HG03060 (cell line): ENCODE measurements around the gene LAIR2.

Source experiments
- ATAC-seq: cut with Tn5 transposase; IDR thresholded peaks from one replicate; pipeline ENCODE4 v1.9.1; 2021; ENCODE audit warnings: low read depth, moderate number of reproducible peaks; ENCODE audit not compliant: unreplicated experiment

LAIR2 gene

GRCh38 chr19:54502518-54503048, at the start of gene LAIR2:
LAIR2 (plus strand) TSS chr19:54502831; CDS start chr19:54502919, 88 bp downstream.
- ATAC-seq: no peak

- ATAC-seq: no peak
Observed at GRCh38 chr19:54453921-54454780, 48.5 kb upstream of the LAIR2 start.

- no peak for ATAC-seq
Observed at GRCh38 chr19:54454781-54455675, 47.6 kb upstream of the LAIR2 start.

GRCh38 chr19:54455786-54456422, 46.7 kb upstream of the LAIR2 start:
- ATAC-seq: no peak

GRCh38 chr19:54456423-54457373, 45.9 kb upstream of the LAIR2 start:
- ATAC-seq: no peak

GRCh38 chr19:54457773-54458647, 44.6 kb upstream of the LAIR2 start:
- ATAC-seq: no peak

- no peak for ATAC-seq
Observed at GRCh38 chr19:54458648-54459281, 43.9 kb upstream of the LAIR2 start.

GRCh38 chr19:54459282-54460229, 43.1 kb upstream of the LAIR2 start:
- ATAC-seq: no peak

- ATAC-seq: no peak
Observed at GRCh38 chr19:54460230-54461005, 42.2 kb upstream of the LAIR2 start.

- ATAC-seq: no peak
Observed at GRCh38 chr19:54461210-54461609, 41.4 kb upstream of the LAIR2 start.

- ATAC-seq: no peak
Observed at GRCh38 chr19:54461613-54462012, 41.0 kb upstream of the LAIR2 start.

- ATAC-seq: no peak
Observed at GRCh38 chr19:54462047-54462654, 40.5 kb upstream of the LAIR2 start.

GRCh38 chr19:54462655-54463530, 39.7 kb upstream of the LAIR2 start:
- ATAC-seq: peak; percentile 5

GRCh38 chr19:54463531-54464043, 39.0 kb upstream of the LAIR2 start, which contains the start of gene LENG9:
LENG9 (minus strand) TSS chr19:54463778; CDS start chr19:54463526, 252 bp downstream.
- peak; percentile 39 for ATAC-seq
